H9 (cell line): ENCODE results near the gene UFM1. TPM values are rescaled to one million over a fixed set of nuclear protein-coding genes. Genes with fewer than 3 reads are reported as not detected.

Experiments
- DNase-seq: peaks from one replicate; pipeline ENCODE4 v3.0.0-alpha.2; 2017
- H2AFZ ChIP-seq: one replicate; pipeline ENCODE4 v1.6.1; 2013; ENCODE audit warnings: mild to moderate bottlenecking, low read length, control low read depth, moderate library complexity
- H2AK5ac ChIP-seq: 2 replicates; pipeline ENCODE4 v1.6.1; 2013; ENCODE audit warnings: low read length, control low read depth, mixed read lengths; ENCODE audit not compliant: insufficient read length
- H2BK120ac ChIP-seq: one replicate; pipeline ENCODE4 v1.6.1; 2013; ENCODE audit warnings: low read depth, mild to moderate bottlenecking, low read length, control low read depth, inconsistent platforms; ENCODE audit not compliant: poor library complexity, severe bottlenecking
- H2BK12ac ChIP-seq: 2 replicates; pipeline ENCODE4 v1.6.1; 2013; ENCODE audit warnings: low read length, control low read depth, mixed read lengths, low read depth; ENCODE audit not compliant: insufficient read length
- H2BK15ac ChIP-seq: 2 replicates; pipeline ENCODE4 v1.6.1; 2013; ENCODE audit warnings: low read depth, low read length, control low read depth
- H2BK20ac ChIP-seq: one replicate; pipeline ENCODE4 v1.6.1; 2013; ENCODE audit warnings: low read depth, mild to moderate bottlenecking, low read length, control low read depth, inconsistent platforms; ENCODE audit not compliant: poor library complexity, severe bottlenecking
- H2BK5ac ChIP-seq: 2 replicates; pipeline ENCODE4 v1.6.1; 2013; ENCODE audit warnings: low read length, control low read depth, mixed read lengths; ENCODE audit not compliant: insufficient read length
- H3K14ac ChIP-seq: 2 replicates; pipeline ENCODE4 v1.6.1; 2013; ENCODE audit warnings: low read length, control low read depth; ENCODE audit not compliant: insufficient read depth
- H3K18ac ChIP-seq: 2 replicates; pipeline ENCODE4 v1.6.1; 2013; ENCODE audit warnings: low read depth, mild to moderate bottlenecking, mixed read lengths, low read length, control low read depth; ENCODE audit not compliant: insufficient read length
- H3K23ac ChIP-seq: 2 replicates; pipeline ENCODE4 v1.6.1; 2013; ENCODE audit warnings: low read length, control low read depth, mixed read lengths, low read depth; ENCODE audit not compliant: insufficient read length
- H3K23me2 ChIP-seq: 2 replicates; pipeline ENCODE4 v1.6.1; 2013; ENCODE audit warnings: low read depth, mild to moderate bottlenecking, mixed read lengths, low read length, control low read depth; ENCODE audit not compliant: insufficient read length, poor library complexity, severe bottlenecking
- H3K27ac ChIP-seq: 2 replicates; pipeline ENCODE4 v1.5.1; 2013; ENCODE audit warnings: low read length, control low read depth, mixed read lengths, low read depth; ENCODE audit not compliant: insufficient read length
- H3K27me3 ChIP-seq: 2 replicates; pipeline ENCODE4 v1.6.1; 2013; ENCODE audit warnings: low read length, control low read depth, inconsistent platforms; ENCODE audit not compliant: insufficient read depth
- H3K4ac ChIP-seq: 2 replicates; pipeline ENCODE4 v1.6.1; 2013; ENCODE audit warnings: low read depth, mild to moderate bottlenecking, control low read depth, inconsistent platforms, low read length, moderate library complexity
- H3K4me1 ChIP-seq: 2 replicates; pipeline ENCODE4 v1.6.1; 2013; ENCODE audit warnings: low read length, control low read depth, inconsistent platforms; ENCODE audit not compliant: insufficient read depth
- H3K4me2 ChIP-seq: 2 replicates; pipeline ENCODE4 v1.6.1; 2013; ENCODE audit warnings: low read length, control low read depth, mixed read lengths; ENCODE audit not compliant: insufficient read length, insufficient read depth
- H3K56ac ChIP-seq: 2 replicates; pipeline ENCODE4 v1.6.1; 2013; ENCODE audit warnings: low read depth, mild to moderate bottlenecking, mixed read lengths, low read length, control low read depth; ENCODE audit not compliant: insufficient read length
- H3K79me1 ChIP-seq: 2 replicates; pipeline ENCODE4 v1.6.1; 2013; ENCODE audit warnings: low read depth, mild to moderate bottlenecking, moderate library complexity, low read length, control low read depth, inconsistent platforms; ENCODE audit not compliant: insufficient read depth, poor library complexity, severe bottlenecking
- H3K79me2 ChIP-seq: 2 replicates; pipeline ENCODE4 v1.6.1; 2013; ENCODE audit warnings: low read length, control low read depth, inconsistent platforms; ENCODE audit not compliant: insufficient read depth
- H3K9ac ChIP-seq: 2 replicates; pipeline ENCODE4 v1.6.1; 2013; ENCODE audit warnings: low read length, control low read depth, mixed read lengths; ENCODE audit not compliant: insufficient read length; ENCODE audit errors: extremely low read depth
- H3K9me3 ChIP-seq: one replicate; pipeline ENCODE4 v1.6.1; 2013; ENCODE audit warnings: low read depth, low read length, inconsistent platforms; ENCODE audit not compliant: control insufficient read depth
- H3T11ph ChIP-seq: one replicate; pipeline ENCODE4 v1.6.1; 2013; ENCODE audit warnings: mild to moderate bottlenecking, low read length, control low read depth, inconsistent platforms
- H4K20me1 ChIP-seq: one replicate; pipeline ENCODE4 v1.6.1; 2013; ENCODE audit not compliant: control insufficient read depth, insufficient read length, insufficient read depth
- H4K5ac ChIP-seq: 2 replicates; pipeline ENCODE4 v1.6.1; 2013; ENCODE audit warnings: low read depth, mild to moderate bottlenecking, mixed read lengths, low read length, control low read depth; ENCODE audit not compliant: insufficient read length
- H4K8ac ChIP-seq: replicated peaks from 2 replicates; pipeline ENCODE4 v1.6.1; 2013; ENCODE audit warnings: low read length, control low read depth, mixed read lengths, low read depth; ENCODE audit not compliant: insufficient read length
- H4K91ac ChIP-seq: 2 replicates; pipeline ENCODE4 v1.6.1; 2013; ENCODE audit warnings: low read depth, mild to moderate bottlenecking, moderate library complexity, mixed read lengths, low read length, control low read depth; ENCODE audit not compliant: insufficient read length
- H3K27ac Mint-ChIP-seq, 3 experiments: 2 replicates in 2 of 3; 3 replicates in 1 of 3; pipeline ENCODE4 v1.8.0; 2020 to 2021; ENCODE audit warnings: mixed read lengths in 3 of 3, mild to moderate bottlenecking in 1 of 3, moderate library complexity in 1 of 3
- H3K27me3 Mint-ChIP-seq: 2 replicates; pipeline ENCODE4 v1.8.0; 2021; ENCODE audit warnings: low read depth, mild to moderate bottlenecking, moderate library complexity, mixed read lengths
- H3K36me3 Mint-ChIP-seq, 3 experiments: 2 replicates in 2 of 3; 3 replicates in 1 of 3; pipeline ENCODE4 v1.8.0; 2020 to 2021; ENCODE audit warnings: low read depth in 3 of 3, mixed read lengths in 3 of 3; ENCODE audit not compliant: insufficient read depth in 1 of 3
- H3K4me1 Mint-ChIP-seq, 2 experiments: 2 replicates each; pipeline ENCODE4 v1.8.0; 2020; ENCODE audit warnings: mixed read lengths in 2 of 2
- H3K4me3 Mint-ChIP-seq, 2 experiments: 2 replicates in 1 of 2; 3 replicates in 1 of 2; pipeline ENCODE4 v1.8.0; 2020 to 2021; ENCODE audit warnings: mild to moderate bottlenecking in 2 of 2, mixed read lengths in 2 of 2, moderate library complexity in 1 of 2
- H3K9me3 Mint-ChIP-seq, 2 experiments: 2 replicates in 1 of 2; 3 replicates in 1 of 2; pipeline ENCODE4 v1.8.0; 2020; ENCODE audit warnings: mild to moderate bottlenecking in 2 of 2, mixed read lengths in 2 of 2, moderate library complexity in 1 of 2
- CTCF ChIP-seq: fragments of 200-600 bp; sonication (generic); conservative IDR thresholded peaks from 3 replicates; pipeline ENCODE4 v1.8.0; 2021; ENCODE audit warnings: antibody characterized with exemption, mild to moderate bottlenecking
- WGBS: extraction: QIAGEN DNeasy Blood & Tissue Kit; methylation state at CpG from one replicate; pipeline ENCODE4 v1.1.7; 2013; ENCODE audit warnings: missing lambda C conversion rate, low lambda C conversion rate, mixed read lengths; ENCODE audit not compliant: insufficient read length; ENCODE audit errors: extremely low coverage; 5-methylcytosine and 5-hydroxymethylcytosine counted together
- total RNA-seq: library from RNA; stranded (reverse); gene quantifications from 2 replicates; pipeline ENCODE4 v1.2.1, GENCODE V29; 2021

Gene UFM1
- total RNA-seq, 1 experiment from 2014 or later, result 57.3 TPM

GRCh38 chr13:38361542-38362262 lies 12.1 kb downstream of the UFM1 start:
- no peak overlapping the region for H4K8ac ChIP-seq
- no peak overlapping the region for H3K56ac ChIP-seq
- H2BK120ac ChIP-seq, result no peak overlapping the region
- TF ChIP-seq CTCF, result no peak
- no peak overlapping the region for H2BK15ac ChIP-seq
- no peak overlapping the region for H2AK5ac ChIP-seq
- no peaks in the 10 kb centered on the region for H3K9me3 Mint-ChIP-seq
- DNase-seq, result no peak
- no peak overlapping the region for H3K4me2 ChIP-seq
- no peaks in the 10 kb centered on the region for H3K27me3 Mint-ChIP-seq
- no peak overlapping the region for H3T11ph ChIP-seq
- no peak overlapping the region for H2AFZ ChIP-seq
- H3K14ac ChIP-seq, result no peak overlapping the region
- no peak overlapping the region for H2BK5ac ChIP-seq
- H3K27me3 ChIP-seq, result no peaks in the 10 kb centered on the region
- no peak overlapping the region for H3K18ac ChIP-seq
- no peak overlapping the region for H3K27ac ChIP-seq
- H3K36me3 Mint-ChIP-seq, result peaks cover 9 to 34% (median 20%) of the 10 kb centered on the region in 3 experiments; a peak in 5 of 7 replicates
- no peak overlapping the region for H4K91ac ChIP-seq
- no peaks in the 10 kb centered on the region for H3K23me2 ChIP-seq
- peaks cover 2 to 10% of the 10 kb centered on the region in 2 experiments for H3K4me1 Mint-ChIP-seq
- H3K4me1 ChIP-seq, result no peaks in the 10 kb centered on the region
- H4K20me1 ChIP-seq, result no peaks in the 10 kb centered on the region
- H3K23ac ChIP-seq, result no peak overlapping the region
- H3K79me1 ChIP-seq, result no peaks in the 10 kb centered on the region
- peak overlapping the region in 1 of 3 experiments; percentile 21; a peak in 1 of 7 replicates for H3K27ac Mint-ChIP-seq
- no peak overlapping the region for H3K4me3 Mint-ChIP-seq
- no peak overlapping the region for H3K4ac ChIP-seq
- no peak overlapping the region for H4K5ac ChIP-seq
- WGBS, result no CpG with 5 or more reads among the region's 4 CpGs
- no peak overlapping the region for H3K9ac ChIP-seq
- no peak overlapping the region for H2BK12ac ChIP-seq
- H3K79me2 ChIP-seq, result no peaks in the 10 kb centered on the region
- no peaks in the 10 kb centered on the region for H3K9me3 ChIP-seq
- H2BK20ac ChIP-seq, result no peak overlapping the region
